Transverse colon (tissue), 4 donors: Measurements from ENCODE around the gene PAX9.

Experiments used
- POLR2AphosphoS5 ChIP-seq, 3 donors: sonication (generic); formaldehyde crosslinking; IDR thresholded peaks; one replicate each; pipeline ENCODE4 v1.6.1; 2016; ENCODE audit warnings: antibody characterized with exemption in 3 of 3
- TF ChIP-seq, protein P1 (sequence below), 5 experiments: fragments of 200-600 bp in 3 of 5; fragments of 450-650 bp in 2 of 5; sonication (generic) in 3 of 5; IDR thresholded peaks; 1 replicate in 2 of 5; 2 replicates in 3 of 5; pipeline ENCODE4 v1.5.1; 2016 to 2017; ENCODE audit warnings: antibody characterized with exemption in 5 of 5, inconsistent platforms in 3 of 5, mild to moderate bottlenecking in 2 of 5, moderate library complexity in 1 of 5

DNA sequence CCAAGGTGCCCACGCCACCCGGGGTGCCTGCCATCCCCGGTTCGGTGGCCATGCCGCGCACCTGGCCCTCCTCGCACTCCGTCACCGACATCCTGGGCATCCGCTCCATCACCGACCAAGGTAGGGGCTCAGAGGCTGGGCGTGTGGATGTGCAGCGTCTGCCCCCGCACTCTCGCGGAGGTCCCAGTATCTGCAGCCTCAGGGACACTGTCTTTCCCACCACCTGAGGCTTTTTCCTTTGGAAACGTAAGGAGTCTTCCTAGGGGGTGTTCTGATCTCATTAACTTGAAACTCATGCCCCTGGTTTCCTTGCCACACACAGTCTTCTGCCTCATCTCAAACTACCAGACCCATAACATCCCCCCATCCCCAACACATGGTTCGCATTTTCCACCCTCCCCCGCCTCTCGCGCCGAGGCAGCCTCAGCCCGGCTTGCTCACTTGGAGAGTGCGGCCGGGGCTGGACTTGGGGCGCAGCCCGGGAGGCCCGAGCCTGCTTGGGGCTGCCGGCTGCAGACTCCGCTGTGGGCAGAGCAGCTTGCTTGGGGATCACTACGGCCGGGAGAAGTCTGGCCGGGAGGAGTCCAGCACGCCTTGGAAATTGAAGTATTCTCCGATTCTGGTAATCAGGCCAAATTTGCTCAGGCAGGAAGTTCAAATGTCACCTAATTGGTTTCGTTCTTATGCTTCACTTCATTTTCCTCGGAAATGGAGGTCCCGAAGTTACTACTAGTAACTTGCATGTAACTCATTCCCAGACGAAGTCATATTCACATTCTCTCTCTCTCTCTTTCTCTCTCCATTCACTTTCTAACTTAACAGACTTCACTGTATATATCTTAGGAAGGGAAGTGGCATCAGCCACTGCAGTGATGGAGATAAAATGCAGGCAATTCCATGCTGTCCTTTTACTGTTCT is 2.0 kb downstream of the PAX9 start:
- TF ChIP-seq, protein P1, sequence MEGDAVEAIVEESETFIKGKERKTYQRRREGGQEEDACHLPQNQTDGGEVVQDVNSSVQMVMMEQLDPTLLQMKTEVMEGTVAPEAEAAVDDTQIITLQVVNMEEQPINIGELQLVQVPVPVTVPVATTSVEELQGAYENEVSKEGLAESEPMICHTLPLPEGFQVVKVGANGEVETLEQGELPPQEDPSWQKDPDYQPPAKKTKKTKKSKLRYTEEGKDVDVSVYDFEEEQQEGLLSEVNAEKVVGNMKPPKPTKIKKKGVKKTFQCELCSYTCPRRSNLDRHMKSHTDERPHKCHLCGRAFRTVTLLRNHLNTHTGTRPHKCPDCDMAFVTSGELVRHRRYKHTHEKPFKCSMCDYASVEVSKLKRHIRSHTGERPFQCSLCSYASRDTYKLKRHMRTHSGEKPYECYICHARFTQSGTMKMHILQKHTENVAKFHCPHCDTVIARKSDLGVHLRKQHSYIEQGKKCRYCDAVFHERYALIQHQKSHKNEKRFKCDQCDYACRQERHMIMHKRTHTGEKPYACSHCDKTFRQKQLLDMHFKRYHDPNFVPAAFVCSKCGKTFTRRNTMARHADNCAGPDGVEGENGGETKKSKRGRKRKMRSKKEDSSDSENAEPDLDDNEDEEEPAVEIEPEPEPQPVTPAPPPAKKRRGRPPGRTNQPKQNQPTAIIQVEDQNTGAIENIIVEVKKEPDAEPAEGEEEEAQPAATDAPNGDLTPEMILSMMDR (IDR thresholded peaks at IDR 0.05): no peak
- TF ChIP-seq POLR2AphosphoS5 (IDR thresholded peaks at IDR 0.05): no peak
